Erythroblast (primary cell): ENCODE measurements around the gene CLMN.

Experiments
- DNase-seq, 2 experiments: peaks; one replicate each; lab custom pipeline; 2025; lab: John Stamatoyannopoulos, UW
- GATA1 ChIP-seq: IDR thresholded peaks from 2 replicates; pipeline ENCODE4 v1.6.1; 2011; ENCODE audit warnings: low read depth, mild to moderate bottlenecking, control low read depth, low read length, moderate library complexity
- POLR2A ChIP-seq: IDR thresholded peaks from 2 replicates; pipeline ENCODE4 v1.6.1; 2011; ENCODE audit warnings: mild to moderate bottlenecking, low read length

CLMN gene

GRCh38 chr14:95321693-95322455 lies 2.2 kb upstream of the CLMN start:
- TF ChIP-seq GATA1: no peak
- no peak for TF ChIP-seq POLR2A

GRCh38 chr14:95320955-95321600 lies 1.4 kb upstream of the CLMN start:
- no peak for TF ChIP-seq GATA1
- TF ChIP-seq POLR2A: no peak
- no peak for DNase-seq

More at GRCh38 chr14:95321693-95322455, 2.2 kb upstream of the CLMN start:
- no peak for DNase-seq

GRCh38 chr14:95320078-95320895 lies 579 bp upstream of the CLMN start:
- DNase-seq: no peak
- no peak for TF ChIP-seq GATA1
- no peak for TF ChIP-seq POLR2A

GRCh38 chr14:95318399-95319311 lies 1.1 kb downstream of the CLMN start:
- no peak for TF ChIP-seq GATA1
- TF ChIP-seq POLR2A: no peak
- no peak for DNase-seq

- TF ChIP-seq POLR2A: no peak
- TF ChIP-seq GATA1: no peak
- no peak for DNase-seq
Measured at GRCh38 chr14:95317817-95318343, 1.8 kb downstream of the CLMN start.

- no peak for DNase-seq
- TF ChIP-seq GATA1 (no peak), POLR2A (no peak)
Measured at GRCh38 chr14:95316821-95317220, 2.9 kb downstream of the CLMN start.

GRCh38 chr14:95315579-95315978 lies 4.1 kb downstream of the CLMN start:
- no peak for DNase-seq
- no peak for TF ChIP-seq POLR2A
- no peak for TF ChIP-seq GATA1

GRCh38 chr14:95315156-95315555 lies 4.6 kb downstream of the CLMN start:
- no peak for TF ChIP-seq POLR2A
- DNase-seq: no peak

GRCh38 chr14:95314609-95315008 lies 5.1 kb downstream of the CLMN start:
- no peak for DNase-seq
- no peak for TF ChIP-seq POLR2A

- TF ChIP-seq GATA1 (no peak), POLR2A (no peak)
- no peak for DNase-seq
Measured at GRCh38 chr14:95313707-95314106, 6.0 kb downstream of the CLMN start.

GRCh38 chr14:95313190-95313589 lies 6.5 kb downstream of the CLMN start:
- no peak for DNase-seq
- TF ChIP-seq POLR2A (no peak), GATA1 (no peak)

GRCh38 chr14:95312311-95312710 lies 7.4 kb downstream of the CLMN start:
- DNase-seq: no peak
- TF ChIP-seq POLR2A (no peak), GATA1 (no peak)

GRCh38 chr14:95311752-95312151 lies 8.0 kb downstream of the CLMN start:
- TF ChIP-seq POLR2A: no peak
- no peak for TF ChIP-seq GATA1
- no peak for DNase-seq
